ENCODE data around the gene CNTNAP2.
"Not testable (repeated sequence)": the region's sequence is repeated elsewhere in the genome, so short reads cannot be mapped to it uniquely, and the experiment has no call there.

CNTNAP2 gene

DNA sequence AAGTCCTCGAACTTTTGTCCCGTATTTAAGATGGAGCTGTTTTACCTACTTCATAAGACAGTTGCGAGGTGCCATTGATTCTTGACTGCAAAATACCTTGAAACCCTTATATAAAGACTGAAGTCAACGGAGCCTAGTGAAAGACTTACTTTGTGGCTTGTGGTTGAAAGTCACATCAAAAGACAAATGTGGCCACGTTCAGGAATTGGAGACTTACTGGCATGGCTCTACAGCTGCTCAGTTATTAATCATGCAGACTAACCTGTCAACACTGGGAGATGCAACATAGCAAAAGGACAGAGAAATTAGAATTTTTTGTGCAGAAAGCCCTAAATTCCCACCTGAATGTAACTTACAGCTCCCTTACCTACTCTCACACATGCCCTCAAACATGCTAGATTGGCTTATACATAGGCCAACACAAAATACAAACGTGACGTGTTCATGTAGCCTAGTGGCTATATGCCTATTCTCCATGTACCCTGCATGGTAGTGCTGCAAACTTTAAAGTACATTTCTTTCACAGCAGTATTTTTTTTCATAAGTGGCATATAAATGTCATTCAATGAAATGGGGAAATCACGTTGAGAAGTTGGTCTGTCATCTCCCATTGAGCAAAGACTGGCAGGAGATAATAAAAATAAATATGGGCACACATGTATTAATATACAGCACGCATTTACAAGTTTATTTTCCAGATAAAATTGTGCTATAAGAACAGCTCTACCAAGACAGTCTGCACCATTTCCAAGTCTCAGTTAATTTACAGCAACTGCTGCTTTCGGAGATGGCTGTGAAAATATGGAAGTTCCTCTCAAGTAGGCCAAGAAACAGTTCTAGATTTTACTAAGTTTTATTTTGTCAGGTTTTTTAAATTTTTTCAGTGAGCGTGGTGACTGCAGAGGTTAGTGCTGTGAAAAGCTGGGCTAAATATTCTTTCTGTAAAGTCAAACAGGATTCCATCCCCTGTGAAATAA, 2303.5 kb downstream of the CNTNAP2 start:
- TF ChIP-seq, protein P1, sequence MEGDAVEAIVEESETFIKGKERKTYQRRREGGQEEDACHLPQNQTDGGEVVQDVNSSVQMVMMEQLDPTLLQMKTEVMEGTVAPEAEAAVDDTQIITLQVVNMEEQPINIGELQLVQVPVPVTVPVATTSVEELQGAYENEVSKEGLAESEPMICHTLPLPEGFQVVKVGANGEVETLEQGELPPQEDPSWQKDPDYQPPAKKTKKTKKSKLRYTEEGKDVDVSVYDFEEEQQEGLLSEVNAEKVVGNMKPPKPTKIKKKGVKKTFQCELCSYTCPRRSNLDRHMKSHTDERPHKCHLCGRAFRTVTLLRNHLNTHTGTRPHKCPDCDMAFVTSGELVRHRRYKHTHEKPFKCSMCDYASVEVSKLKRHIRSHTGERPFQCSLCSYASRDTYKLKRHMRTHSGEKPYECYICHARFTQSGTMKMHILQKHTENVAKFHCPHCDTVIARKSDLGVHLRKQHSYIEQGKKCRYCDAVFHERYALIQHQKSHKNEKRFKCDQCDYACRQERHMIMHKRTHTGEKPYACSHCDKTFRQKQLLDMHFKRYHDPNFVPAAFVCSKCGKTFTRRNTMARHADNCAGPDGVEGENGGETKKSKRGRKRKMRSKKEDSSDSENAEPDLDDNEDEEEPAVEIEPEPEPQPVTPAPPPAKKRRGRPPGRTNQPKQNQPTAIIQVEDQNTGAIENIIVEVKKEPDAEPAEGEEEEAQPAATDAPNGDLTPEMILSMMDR (IDR thresholded peaks at IDR 0.05; ENCODE audit: control insufficient read depth, extremely low read depth, insufficient read depth): no peak
- no peak overlapping the region for H3K4me3 ChIP-seq (ENCODE audit: low read depth, low read length)
- DNase-seq (ENCODE audit: low read depth): no peak

DNA sequence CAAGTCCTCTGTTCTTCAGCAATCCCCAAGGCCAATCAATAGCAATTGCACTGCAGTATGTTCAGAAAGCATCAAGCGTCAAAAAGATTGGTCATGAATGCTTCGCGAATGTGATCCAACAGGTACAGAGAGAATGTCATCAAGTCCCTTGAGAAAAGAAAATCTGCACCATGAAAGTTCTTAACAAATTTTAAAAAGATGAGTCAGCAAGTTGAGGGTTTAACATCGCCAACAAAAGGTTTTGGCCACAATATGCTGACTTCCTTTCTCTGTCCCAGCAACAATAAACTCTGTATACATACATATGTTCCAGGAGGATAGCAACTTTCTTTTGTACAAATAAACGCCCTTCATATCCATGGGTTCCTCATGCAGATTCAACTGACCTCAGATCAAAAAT, 2305.4 kb downstream of the CNTNAP2 start:
- DNase-seq (ENCODE audit: low read depth): no peak
- TF ChIP-seq, protein P1 (IDR thresholded peaks at IDR 0.05; ENCODE audit: control insufficient read depth, extremely low read depth, insufficient read depth): no peak
- H3K4me3 ChIP-seq (ENCODE audit: low read depth, low read length): no peak overlapping the region

DNA sequence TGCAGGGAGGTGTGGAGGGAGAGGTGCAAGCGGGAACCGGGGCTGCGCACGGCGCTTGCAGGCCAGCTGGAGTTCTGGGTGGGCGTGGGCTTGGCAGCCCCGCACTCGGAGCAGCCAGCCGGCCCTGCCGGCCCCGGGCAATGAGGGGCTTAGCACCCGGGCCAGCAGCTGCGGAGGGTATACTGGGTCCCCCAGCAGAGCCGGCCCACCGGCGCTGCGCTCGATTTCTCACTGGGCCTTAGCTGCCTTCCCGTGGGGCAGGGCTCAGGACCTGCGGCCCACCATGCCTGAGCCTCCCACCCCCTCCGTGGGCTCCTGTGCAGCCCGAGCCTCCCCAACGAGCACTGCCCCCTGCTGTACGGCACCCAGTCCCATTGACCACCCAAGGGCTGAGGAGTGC, 2309.8 kb downstream of the CNTNAP2 start:
- not testable (repeated sequence) for H3K4me3 ChIP-seq (ENCODE audit: low read depth, low read length); DNase-seq (ENCODE audit: low read depth)

DNA sequence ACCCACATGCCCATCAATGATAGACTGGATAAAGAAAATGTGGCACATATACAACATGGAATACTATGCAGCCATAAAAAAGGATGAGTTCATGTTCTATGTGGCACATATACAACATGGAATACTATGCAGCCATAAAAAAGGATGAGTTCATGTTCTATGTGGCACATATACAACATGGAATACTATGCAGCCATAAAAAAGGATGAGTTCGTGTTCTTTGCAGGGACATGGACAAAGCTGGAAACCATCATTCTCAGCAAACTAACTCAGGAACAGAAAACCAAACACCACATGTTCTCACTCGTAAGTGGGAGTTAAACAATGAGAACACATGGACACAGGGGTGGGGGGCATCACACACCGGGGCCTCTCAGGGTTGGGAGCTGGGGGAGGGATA, 2314.1 kb downstream of the CNTNAP2 start:
- not testable (repeated sequence) for H3K4me3 ChIP-seq (ENCODE audit: low read depth, low read length); DNase-seq (ENCODE audit: low read depth)

DNA sequence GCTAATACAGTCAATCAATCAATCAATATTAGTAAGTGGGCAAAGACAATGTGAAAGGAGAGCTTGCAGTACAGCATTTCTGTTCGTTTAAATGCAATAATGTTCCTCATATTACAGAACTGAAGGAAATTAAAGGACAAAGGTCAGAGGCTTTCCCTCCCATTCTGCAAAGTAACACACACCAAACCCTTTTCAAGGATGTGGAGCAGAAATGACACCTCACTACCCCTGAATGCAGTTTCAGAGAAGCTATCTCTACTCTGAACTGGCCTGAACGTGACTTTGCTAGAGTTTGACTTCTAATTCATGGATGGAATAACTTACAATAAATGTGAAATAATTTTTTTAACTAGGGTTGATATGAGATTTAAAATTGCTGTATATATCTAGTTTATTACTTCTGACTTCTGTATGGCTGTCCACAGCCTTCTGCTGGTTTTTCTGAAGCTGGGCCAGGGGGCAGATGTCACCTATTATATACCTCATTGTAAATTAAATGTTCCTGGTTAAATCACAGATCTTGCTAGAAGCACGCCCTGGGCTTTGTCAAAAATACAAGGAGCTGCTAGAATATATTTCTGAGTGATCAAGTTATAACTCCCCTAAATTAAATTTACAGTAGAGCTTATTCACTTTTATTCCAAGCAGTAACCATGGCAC, 2317.1 kb downstream of the CNTNAP2 start:
- TF ChIP-seq, protein P1 (IDR thresholded peaks at IDR 0.05; ENCODE audit: control insufficient read depth, extremely low read depth, insufficient read depth): no peak
- no peak for DNase-seq (ENCODE audit: low read depth)
- H3K4me3 ChIP-seq (ENCODE audit: low read depth, low read length): no peak overlapping the region

DNA sequence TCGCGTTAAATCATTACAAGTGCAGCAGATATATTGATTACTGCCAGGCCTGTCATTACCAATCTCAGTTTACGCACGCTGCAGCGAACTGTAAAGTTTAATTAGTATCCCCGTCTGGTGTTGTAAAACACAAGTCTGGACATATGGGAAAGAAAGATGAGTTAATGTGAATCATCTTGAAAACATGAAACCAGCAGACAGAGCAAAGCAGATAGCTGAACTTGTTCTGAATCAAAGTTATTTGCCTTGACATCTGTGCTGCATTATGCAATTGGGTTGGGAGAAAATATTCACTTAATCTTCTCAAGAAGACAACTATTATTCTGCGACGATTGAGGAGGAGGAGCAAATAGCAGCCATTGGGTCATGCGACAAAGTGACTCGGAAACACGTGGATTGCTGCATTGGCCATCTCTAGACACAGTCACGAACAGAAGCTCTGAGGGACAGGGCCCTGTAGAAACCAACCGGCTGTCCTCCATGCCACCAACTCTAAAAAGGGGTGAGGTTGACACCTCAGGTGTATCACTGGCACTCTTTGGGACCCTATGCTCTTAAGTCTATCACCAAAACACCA, 2317.7 kb downstream of the CNTNAP2 start:
- no peak overlapping the region for H3K4me3 ChIP-seq (ENCODE audit: low read depth, low read length)
- DNase-seq (ENCODE audit: low read depth): no peak
- TF ChIP-seq, protein P1 (IDR thresholded peaks at IDR 0.05; ENCODE audit: control insufficient read depth, extremely low read depth, insufficient read depth): no peak

DNA sequence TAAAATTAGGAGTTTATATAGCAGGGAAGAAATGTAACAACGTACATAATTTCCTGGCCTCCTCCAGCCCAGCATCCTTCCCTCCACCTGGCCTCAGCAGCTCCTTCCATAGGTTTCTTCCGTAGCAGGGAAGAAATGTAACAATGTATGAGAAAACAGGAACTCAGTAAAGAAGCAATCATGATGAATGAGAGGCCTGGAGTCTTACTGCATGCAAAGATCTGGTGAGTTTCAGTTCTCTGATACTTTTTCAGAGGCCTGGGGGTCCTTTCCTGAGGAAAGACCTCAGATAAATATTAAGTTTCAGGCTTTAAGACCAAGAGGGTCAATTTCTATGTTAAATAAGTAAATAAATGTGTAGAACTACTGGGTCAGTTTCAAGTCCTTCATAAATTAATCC, 2318.3 kb downstream of the CNTNAP2 start:
- H3K4me3 ChIP-seq (ENCODE audit: low read depth, low read length): no peak overlapping the region
- TF ChIP-seq, protein P1 (IDR thresholded peaks at IDR 0.05; ENCODE audit: control insufficient read depth, extremely low read depth, insufficient read depth): no peak
- DNase-seq (ENCODE audit: low read depth): no peak
